A549 (cell line): ENCODE results near the gene STX16.

Experiments used
- CHD2 ChIP-seq: fragments of 150-350 bp; IDR thresholded peaks from 2 replicates; pipeline ENCODE4 v1.6.1; 2014; ENCODE audit warnings: low read length; ENCODE audit not compliant: partially characterized antibody
- EHMT2 ChIP-seq: fragments of 200-600 bp; sonication (generic); IDR thresholded peaks from 2 replicates; pipeline ENCODE4 v1.6.1; 2016; ENCODE audit warnings: antibody characterized with exemption, low read depth, mild to moderate bottlenecking, moderate library complexity
- MAX ChIP-seq: IDR thresholded peaks from 2 replicates; pipeline ENCODE4 v1.6.1; 2012

- TF ChIP-seq MAX (no peak), CHD2 (no peak), EHMT2 (no peak)
Measured at GRCh38 chr20:58651559-58651945, 469 bp downstream of the STX16 start.
